ENCODE results near the gene SQSTM1.

Gene SQSTM1

DNA sequence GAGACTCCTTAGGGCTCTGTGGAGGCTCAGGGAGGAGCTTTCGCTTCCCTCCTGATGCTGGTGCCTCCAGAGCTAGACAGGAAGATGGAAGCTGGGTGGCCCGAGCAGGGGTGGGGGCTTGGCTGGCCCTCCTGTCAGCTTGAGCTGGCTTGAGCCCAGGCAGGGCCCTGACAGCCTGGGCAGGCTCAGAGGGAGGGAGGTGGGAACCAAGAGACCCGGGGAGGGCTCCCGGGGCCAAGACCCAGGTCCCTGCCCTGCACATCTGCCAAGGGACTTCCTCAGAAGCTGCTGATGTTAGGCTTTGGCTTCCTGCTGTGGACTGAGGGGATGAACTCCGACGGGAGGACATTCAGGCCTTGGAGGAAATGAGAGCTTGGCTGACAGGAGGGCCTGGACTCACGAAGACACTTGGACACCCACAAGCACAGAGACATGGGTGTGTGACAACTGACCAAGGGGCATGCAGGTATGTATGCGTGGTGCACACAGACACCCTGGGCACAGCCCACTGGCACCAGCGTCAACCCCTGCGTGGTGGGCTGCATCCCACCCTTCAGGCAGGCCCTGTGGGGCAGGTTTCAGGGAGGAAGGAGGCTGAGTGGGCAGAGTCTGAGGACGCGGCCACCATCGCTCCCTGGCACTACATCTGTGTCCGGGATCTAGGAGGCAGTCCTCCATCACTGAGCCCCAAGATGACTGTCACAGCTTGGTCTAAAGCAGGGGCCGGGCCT is 28.7 kb upstream of the SQSTM1 start:
- Histone ChIP-seq H2AFZ (ENCODE audit: low read depth, low read length) (no peak overlapping the region), H3K23ac (ENCODE audit: low read length in 2 of 2) (no peak overlapping the region), H3K4me2 (ENCODE audit: low read length, poor library complexity, severe bottlenecking) (no peak overlapping the region), H3K79me1 (replicated peaks; ENCODE audit: low read length, poor library complexity, severe bottlenecking) (no peaks in the 10 kb centered on the region), H3K4me3 (ENCODE audit: insufficient read depth in 1 of 2, low read depth in 1 of 2, low read length in 2 of 2) (no peak overlapping the region), H3K4me1 (ENCODE audit: control insufficient read depth, insufficient read depth, low read depth, low read length) (peaks cover 33% of the 10 kb centered on the region), H3K36me3 (ENCODE audit: control insufficient read depth in 1 of 2, insufficient read depth in 2 of 2, low read depth in 1 of 2, low read length in 2 of 2) (peaks cover 4 to 10% of the 10 kb centered on the region in 2 experiments), H2BK12ac (ENCODE audit: low read length in 2 of 2) (no peak overlapping the region), H3K14ac (ENCODE audit: low read length in 2 of 2) (no peak overlapping the region), H3K9ac (ENCODE audit: low read length) (no peak overlapping the region), H2AK5ac (ENCODE audit: low read length, severe bottlenecking) (no peak overlapping the region), H3K4ac (ENCODE audit: low read depth in 1 of 2, low read length in 2 of 2) (no peak overlapping the region), H2BK15ac (ENCODE audit: low read depth, poor library complexity, severe bottlenecking) (no peak overlapping the region), H3K27me3 (ENCODE audit: control insufficient read depth in 1 of 2, insufficient read depth in 1 of 2, low read length in 2 of 2) (no peaks in the 10 kb centered on the region), H4K91ac (ENCODE audit: low read length) (peak overlapping the region; percentile 82), H3K9me3 (ENCODE audit: control insufficient read depth, low read length) (no peaks in the 10 kb centered on the region), H3K27ac (ENCODE audit: low read length, poor library complexity, severe bottlenecking) (no peak overlapping the region), H2BK120ac (ENCODE audit: low read depth, low read length) (no peak overlapping the region), H2BK5ac (ENCODE audit: low read depth, low read length, poor library complexity, severe bottlenecking) (no peak overlapping the region), H4K8ac (ENCODE audit: low read length) (peak overlapping the region; percentile 73), H3K18ac (ENCODE audit: low read depth in 1 of 2, low read length in 2 of 2) (no peak overlapping the region)
- 89% methylated on average over 15 of the region's 15 CpGs for WGBS
- no peak for DNase-seq

- H3K4ac ChIP-seq (ENCODE audit: low read depth in 1 of 2, low read length in 2 of 2), result peak overlapping the region in 1 of 2 experiments; percentile 9
- no peak overlapping the region for H2AFZ ChIP-seq (ENCODE audit: low read depth, low read length)
- no peak overlapping the region for H2BK5ac ChIP-seq (ENCODE audit: low read depth, low read length, poor library complexity, severe bottlenecking)
- no peaks in the 10 kb centered on the region for H3K9me3 ChIP-seq (ENCODE audit: control insufficient read depth, low read length)
- 96% methylated on average over 21 of the region's 24 CpGs for WGBS
- no peak overlapping the region for H2AK5ac ChIP-seq (ENCODE audit: low read length, severe bottlenecking)
- H3K14ac ChIP-seq (ENCODE audit: low read length in 2 of 2), result no peak overlapping the region
- no peak overlapping the region for H3K9ac ChIP-seq (ENCODE audit: low read length)
- H4K8ac ChIP-seq (ENCODE audit: low read length), result no peak overlapping the region
- peak overlapping the region in 1 of 2 experiments; percentile 61 for H3K4me3 ChIP-seq (ENCODE audit: insufficient read depth in 1 of 2, low read depth in 1 of 2, low read length in 2 of 2)
- H3K27ac ChIP-seq (ENCODE audit: low read length, poor library complexity, severe bottlenecking), result no peak overlapping the region
- DNase-seq, result no peak
- no peak overlapping the region for H3K23ac ChIP-seq (ENCODE audit: low read length in 2 of 2)
- H2BK12ac ChIP-seq (ENCODE audit: low read length in 2 of 2), result no peak overlapping the region
- H3K4me1 ChIP-seq (ENCODE audit: control insufficient read depth, insufficient read depth, low read depth, low read length), result peaks cover 33% of the 10 kb centered on the region
- no peak overlapping the region for H2BK120ac ChIP-seq (ENCODE audit: low read depth, low read length)
- no peak overlapping the region for H2BK15ac ChIP-seq (ENCODE audit: low read depth, poor library complexity, severe bottlenecking)
- H3K18ac ChIP-seq (ENCODE audit: low read depth in 1 of 2, low read length in 2 of 2), result no peak overlapping the region
- H4K91ac ChIP-seq (ENCODE audit: low read length), result peak overlapping the region; percentile 10
- no peak overlapping the region for H3K4me2 ChIP-seq (ENCODE audit: low read length, poor library complexity, severe bottlenecking)
- peaks cover 12 to 18% of the 10 kb centered on the region in 2 experiments for H3K36me3 ChIP-seq (ENCODE audit: control insufficient read depth in 1 of 2, insufficient read depth in 2 of 2, low read depth in 1 of 2, low read length in 2 of 2)
- no peaks in the 10 kb centered on the region for H3K79me1 ChIP-seq (replicated peaks; ENCODE audit: low read length, poor library complexity, severe bottlenecking)
- no peaks in the 10 kb centered on the region for H3K27me3 ChIP-seq (ENCODE audit: control insufficient read depth in 1 of 2, insufficient read depth in 1 of 2, low read length in 2 of 2)
Measured at GRCh38 chr5:179792612-179793467, 27.9 kb upstream of the SQSTM1 start.

DNA sequence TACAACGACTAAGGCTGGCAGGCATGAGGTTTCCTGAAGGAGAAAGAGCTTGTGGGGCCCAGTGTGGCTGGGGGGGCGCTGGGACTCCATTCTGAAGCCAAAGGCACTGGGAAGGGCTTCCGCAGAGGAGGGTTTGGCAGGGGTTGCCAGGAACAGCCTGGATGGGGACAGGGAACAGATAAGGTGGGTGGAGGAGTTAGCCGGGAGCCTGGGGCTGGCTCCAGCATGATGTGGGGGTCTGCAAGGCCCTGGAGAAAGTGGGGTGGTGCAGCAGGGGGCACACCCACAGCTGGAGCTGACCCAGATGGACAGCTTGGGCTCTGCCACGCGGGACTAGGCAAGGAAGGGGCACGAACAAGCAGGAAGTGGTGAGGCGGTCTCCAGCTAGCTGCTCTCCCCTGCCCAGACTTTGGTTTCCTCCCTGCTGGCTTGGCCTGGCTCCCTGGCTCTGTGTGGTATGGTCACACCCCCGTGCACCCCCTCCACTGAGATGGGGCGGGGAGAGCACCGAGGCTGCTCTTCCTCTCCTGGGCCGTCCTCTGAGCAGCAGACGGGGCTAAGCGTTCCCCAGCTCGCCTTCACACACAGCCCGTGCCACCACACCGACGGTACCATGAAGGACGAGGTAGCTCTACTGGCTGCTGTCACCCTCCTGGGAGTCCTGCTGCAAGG is 27.1 kb upstream of the SQSTM1 start, which contains the start of gene LTC4S:
Gene LTC4S (plus strand): TSS at position 519 of the 672 bp plus-strand sequence. CDS start 95 bp downstream, at position 614.
- H3K23ac ChIP-seq (ENCODE audit: low read length in 2 of 2), result no peak within 1 kb of the TSS
- H2BK12ac ChIP-seq (ENCODE audit: low read length in 2 of 2), result no peak within 1 kb of the TSS
- H3K36me3 ChIP-seq (ENCODE audit: control insufficient read depth in 1 of 2, insufficient read depth in 2 of 2, low read depth in 1 of 2, low read length in 2 of 2), result peaks cover 20 to 25% of the 10 kb centered on the region in 2 experiments
- H2AK5ac ChIP-seq (ENCODE audit: low read length, severe bottlenecking), result no peak within 1 kb of the TSS
- no peak within 1 kb of the TSS for H3K4me2 ChIP-seq (ENCODE audit: low read length, poor library complexity, severe bottlenecking)
- H2BK120ac ChIP-seq (ENCODE audit: low read depth, low read length), result no peak within 1 kb of the TSS
- WGBS, result 87% methylated on average over 19 of the region's 19 CpGs
- no peak within 1 kb of the TSS for H2AFZ ChIP-seq (ENCODE audit: low read depth, low read length)
- H3K4me3 ChIP-seq (ENCODE audit: insufficient read depth in 1 of 2, low read depth in 1 of 2, low read length in 2 of 2), result peak within 1 kb of the TSS in 1 of 2 experiments; percentile 61
- peak within 1 kb of the TSS in 1 of 2 experiments; percentile 9 for H3K4ac ChIP-seq (ENCODE audit: low read depth in 1 of 2, low read length in 2 of 2)
- peaks cover 3% of the 10 kb centered on the region for H3K79me1 ChIP-seq (replicated peaks; ENCODE audit: low read length, poor library complexity, severe bottlenecking)
- H3K27ac ChIP-seq (ENCODE audit: low read length, poor library complexity, severe bottlenecking), result no peak within 1 kb of the TSS
- no peak within 1 kb of the TSS for H3K18ac ChIP-seq (ENCODE audit: low read depth in 1 of 2, low read length in 2 of 2)
- no peak within 1 kb of the TSS for H2BK15ac ChIP-seq (ENCODE audit: low read depth, poor library complexity, severe bottlenecking)
- no peak within 1 kb of the TSS for H4K8ac ChIP-seq (ENCODE audit: low read length)
- H3K27me3 ChIP-seq (ENCODE audit: control insufficient read depth in 1 of 2, insufficient read depth in 1 of 2, low read length in 2 of 2), result no peaks in the 10 kb centered on the region
- no peak for DNase-seq
- H3K9ac ChIP-seq (ENCODE audit: low read length), result peak within 1 kb of the TSS; percentile 41
- H2BK5ac ChIP-seq (ENCODE audit: low read depth, low read length, poor library complexity, severe bottlenecking), result no peak within 1 kb of the TSS
- H4K91ac ChIP-seq (ENCODE audit: low read length), result peak within 1 kb of the TSS; percentile 10
- no peaks in the 10 kb centered on the region for H3K9me3 ChIP-seq (ENCODE audit: control insufficient read depth, low read length)
- H3K4me1 ChIP-seq (ENCODE audit: control insufficient read depth, insufficient read depth, low read depth, low read length), result peaks cover 33% of the 10 kb centered on the region
- no peak within 1 kb of the TSS for H3K14ac ChIP-seq (ENCODE audit: low read length in 2 of 2)
